ENCODE results near the gene NMD3.

GRCh38 chr3:161208931-161209330, 12.2 kb upstream of the NMD3 start:
- TF ChIP-seq CTCF (IDR thresholded peaks at IDR 0.05 in 8 of 11, conservative IDR thresholded peaks at IDR 0.05 in 3 of 11) (no peak), POLR2A (IDR thresholded peaks at IDR 0.05) (no peak), POLR2AphosphoS5 (IDR thresholded peaks at IDR 0.05) (no peak)
